Nephron (organoid): ENCODE data around the gene MAML3.

Experiments
- H3K27ac Mint-ChIP-seq, 3 experiments: 2 replicates each; pipeline ENCODE4 v1.8.0; 2020; ENCODE audit warnings: mixed read lengths in 3 of 3, mild to moderate bottlenecking in 2 of 3, moderate library complexity in 1 of 3
- H3K27me3 Mint-ChIP-seq: 2 replicates; pipeline ENCODE4 v1.8.0; 2021; ENCODE audit warnings: low read depth, mild to moderate bottlenecking, moderate library complexity, mixed read lengths
- H3K36me3 Mint-ChIP-seq: 2 replicates; pipeline ENCODE4 v1.8.0; 2020; ENCODE audit warnings: low read depth, mixed read lengths
- H3K4me1 Mint-ChIP-seq: 2 replicates; pipeline ENCODE4 v1.8.0; 2020; ENCODE audit warnings: mixed read lengths
- H3K4me3 Mint-ChIP-seq, 3 experiments: 2 replicates each; pipeline ENCODE4 v1.8.0; 2020; ENCODE audit warnings: mild to moderate bottlenecking in 3 of 3, mixed read lengths in 3 of 3, moderate library complexity in 2 of 3
- H3K9me3 Mint-ChIP-seq: 2 replicates; pipeline ENCODE4 v1.8.0; 2020; ENCODE audit warnings: mixed read lengths
- CTCF ChIP-seq, 3 experiments: fragments of 200-600 bp; sonication (generic); IDR thresholded peaks; one replicate each; pipeline ENCODE4 v1.5.0; 2021; ENCODE audit warnings: antibody characterized with exemption in 3 of 3; ENCODE audit not compliant: unreplicated experiment in 3 of 3

MAML3 gene

GRCh38 chr4:140081641-140082390 is 72.2 kb downstream of the MAML3 start:
- H3K9me3 Mint-ChIP-seq: no peaks in the 10 kb centered on the region
- H3K4me3 Mint-ChIP-seq: peak overlapping the region in 2 of 3 experiments; percentile 7 to 17
- no peaks in the 10 kb centered on the region for H3K36me3 Mint-ChIP-seq
- H3K27me3 Mint-ChIP-seq: peaks cover 3% of the 10 kb centered on the region
- peak overlapping the region; percentile 71 to 93 (median 90) for H3K27ac Mint-ChIP-seq
- TF ChIP-seq CTCF (IDR thresholded peaks at IDR 0.05; ENCODE audit: unreplicated experiment in 3 of 3): no peak
- H3K4me1 Mint-ChIP-seq: peaks cover 73% of the 10 kb centered on the region

- Mint-ChIP-seq H3K27me3 (peaks cover 3% of the 10 kb centered on the region), H3K27ac (peak overlapping the region; percentile 71 to 93 (median 90)), H3K36me3 (no peaks in the 10 kb centered on the region), H3K9me3 (no peaks in the 10 kb centered on the region), H3K4me3 (no peak overlapping the region), H3K4me1 (peaks cover 67% of the 10 kb centered on the region)
- no peak for TF ChIP-seq CTCF (IDR thresholded peaks at IDR 0.05; ENCODE audit: unreplicated experiment in 3 of 3)
Observed at GRCh38 chr4:140080883-140081282, 73.1 kb downstream of the MAML3 start.

- peak overlapping the region; percentile 88 to 95 (median 91) for H3K27ac Mint-ChIP-seq
- H3K4me3 Mint-ChIP-seq: peak overlapping the region; percentile 31 to 58 (median 34)
- no peaks in the 10 kb centered on the region for H3K27me3 Mint-ChIP-seq
- H3K9me3 Mint-ChIP-seq: no peaks in the 10 kb centered on the region
- H3K4me1 Mint-ChIP-seq: peaks cover 42% of the 10 kb centered on the region
- no peaks in the 10 kb centered on the region for H3K36me3 Mint-ChIP-seq
- TF ChIP-seq CTCF (IDR thresholded peaks at IDR 0.05; ENCODE audit: unreplicated experiment in 3 of 3): no peak
Observed at GRCh38 chr4:140078366-140078765, 75.6 kb downstream of the MAML3 start.

GRCh38 chr4:140076307-140076706 is 77.7 kb downstream of the MAML3 start:
- no peaks in the 10 kb centered on the region for H3K9me3 Mint-ChIP-seq
- H3K4me1 Mint-ChIP-seq: peaks cover 34% of the 10 kb centered on the region
- H3K27me3 Mint-ChIP-seq: no peaks in the 10 kb centered on the region
- TF ChIP-seq CTCF (IDR thresholded peaks at IDR 0.05; ENCODE audit: unreplicated experiment in 3 of 3): no peak
- H3K27ac Mint-ChIP-seq: peak overlapping the region in 1 of 3 experiments; percentile 44
- H3K4me3 Mint-ChIP-seq: no peak overlapping the region
- H3K36me3 Mint-ChIP-seq: no peaks in the 10 kb centered on the region

- no peaks in the 10 kb centered on the region for H3K36me3 Mint-ChIP-seq
- no peaks in the 10 kb centered on the region for H3K27me3 Mint-ChIP-seq
- H3K9me3 Mint-ChIP-seq: no peaks in the 10 kb centered on the region
- H3K4me3 Mint-ChIP-seq: no peak overlapping the region
- peak overlapping the region; percentile 5 to 75 (median 36) for H3K27ac Mint-ChIP-seq
- peaks cover 21% of the 10 kb centered on the region for H3K4me1 Mint-ChIP-seq
- TF ChIP-seq CTCF (IDR thresholded peaks at IDR 0.05; ENCODE audit: unreplicated experiment in 3 of 3): no peak
Observed at GRCh38 chr4:140071806-140072205, 82.2 kb downstream of the MAML3 start.

GRCh38 chr4:140070973-140071372 is 83.0 kb downstream of the MAML3 start:
- Mint-ChIP-seq H3K27me3 (no peaks in the 10 kb centered on the region), H3K36me3 (no peaks in the 10 kb centered on the region), H3K4me3 (no peak overlapping the region), H3K9me3 (no peaks in the 10 kb centered on the region), H3K27ac (peak overlapping the region in 2 of 3 experiments; percentile 36 to 75), H3K4me1 (peaks cover 25% of the 10 kb centered on the region)
- no peak for TF ChIP-seq CTCF (IDR thresholded peaks at IDR 0.05; ENCODE audit: unreplicated experiment in 3 of 3)
